ENCODE data around the gene ACTRT2. TPM values are rescaled to one million over a fixed set of nuclear protein-coding genes. Genes with fewer than 3 reads are reported as not detected.

ACTRT2 gene
- total RNA-seq, 1 donor from 2014 or later, result not detected

- intact Hi-C loops (cut with micrococcal nuclease), result no loop called here
- Histone ChIP-seq H3K4me1 (no peaks in the 10 kb centered on the region), H3K9me3 (replicated peaks) (peaks cover 3% of the 10 kb centered on the region), H3K4me3 (no peak overlapping the region), H3K27me3 (ENCODE audit: low read depth) (peaks cover 50% of the 10 kb centered on the region), H3K27ac (replicated peaks) (no peak overlapping the region), H3K36me3 (no peaks in the 10 kb centered on the region)
- no peak for TF ChIP-seq CTCF (IDR thresholded peaks at IDR 0.05; ENCODE audit: borderline replicate concordance)
- DNase-seq, result no peak
These were observed 28.6 kb downstream of the ACTRT2 start for GRCh38 chr1:3049905-3050304.

- intact Hi-C loops (cut with micrococcal nuclease), result no loop called here
- no peaks in the 10 kb centered on the region for H3K4me1 ChIP-seq
- H3K9me3 ChIP-seq (replicated peaks), result peaks cover 3% of the 10 kb centered on the region
- DNase-seq, result no peak
- peaks cover 43% of the 10 kb centered on the region for H3K27me3 ChIP-seq (ENCODE audit: low read depth)
- no peak for TF ChIP-seq CTCF (IDR thresholded peaks at IDR 0.05; ENCODE audit: borderline replicate concordance)
- no peak overlapping the region for H3K4me3 ChIP-seq
- H3K27ac ChIP-seq (replicated peaks), result no peak overlapping the region
- no peaks in the 10 kb centered on the region for H3K36me3 ChIP-seq
These were observed 29.3 kb downstream of the ACTRT2 start for GRCh38 chr1:3050603-3051002.

- H3K4me1 ChIP-seq, result no peaks in the 10 kb centered on the region
- H3K9me3 ChIP-seq (replicated peaks), result peaks cover 3% of the 10 kb centered on the region
- no peak overlapping the region for H3K27ac ChIP-seq (replicated peaks)
- no peak for TF ChIP-seq CTCF (IDR thresholded peaks at IDR 0.05; ENCODE audit: borderline replicate concordance)
- no peak for DNase-seq
- intact Hi-C loops (cut with micrococcal nuclease), result no loop called here
- no peaks in the 10 kb centered on the region for H3K36me3 ChIP-seq
- H3K27me3 ChIP-seq (ENCODE audit: low read depth), result peaks cover 37% of the 10 kb centered on the region
- H3K4me3 ChIP-seq, result no peak overlapping the region
These were observed 30.3 kb downstream of the ACTRT2 start for GRCh38 chr1:3051270-3052268.

- TF ChIP-seq CTCF (IDR thresholded peaks at IDR 0.05; ENCODE audit: borderline replicate concordance), result no peak
- Histone ChIP-seq H3K27ac (replicated peaks) (no peak overlapping the region), H3K4me1 (no peaks in the 10 kb centered on the region), H3K27me3 (ENCODE audit: low read depth) (peaks cover 37% of the 10 kb centered on the region), H3K36me3 (no peaks in the 10 kb centered on the region), H3K9me3 (replicated peaks) (peaks cover 3% of the 10 kb centered on the region), H3K4me3 (no peak overlapping the region)
- DNase-seq, result no peak
- intact Hi-C loops (cut with micrococcal nuclease), result no loop called here
These were observed 31.2 kb downstream of the ACTRT2 start for GRCh38 chr1:3052501-3052900.

DNA sequence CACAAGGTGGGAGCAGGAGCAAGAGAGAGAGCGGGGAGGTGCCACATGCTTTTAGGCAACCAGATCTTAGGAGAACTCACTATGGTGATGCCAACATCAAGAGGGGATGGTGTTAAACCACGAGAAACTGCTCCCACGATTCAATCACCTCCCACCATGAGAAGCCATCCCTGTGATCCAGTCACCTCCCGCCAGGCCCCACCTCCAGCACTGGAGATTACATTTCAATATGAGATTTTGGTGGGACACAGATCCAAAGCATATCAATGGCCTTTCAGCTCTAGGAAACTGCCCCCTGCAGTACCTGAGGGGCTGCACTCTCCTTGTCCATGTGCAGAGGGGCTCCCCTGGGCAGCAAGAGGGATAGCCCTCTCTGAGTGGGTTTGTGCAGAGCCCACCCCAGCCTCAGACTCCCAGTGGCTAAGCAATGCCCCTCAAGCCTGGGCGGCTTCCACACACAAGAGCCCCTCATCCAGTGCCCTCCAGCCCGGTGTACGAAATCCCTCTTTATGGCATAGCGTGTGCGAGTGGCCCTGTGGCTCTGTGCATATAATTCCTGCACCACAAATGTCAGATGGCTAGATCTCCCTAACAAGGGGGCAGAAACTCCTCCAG, 32.2 kb downstream of the ACTRT2 start:
- H3K4me1 ChIP-seq, result no peaks in the 10 kb centered on the region
- no peak for TF ChIP-seq CTCF (IDR thresholded peaks at IDR 0.05; ENCODE audit: borderline replicate concordance)
- H3K4me3 ChIP-seq, result no peak overlapping the region
- H3K27me3 ChIP-seq (ENCODE audit: low read depth), result peaks cover 37% of the 10 kb centered on the region
- H3K9me3 ChIP-seq (replicated peaks), result peaks cover 2% of the 10 kb centered on the region
- DNase-seq, result no peak
- H3K27ac ChIP-seq (replicated peaks), result no peak overlapping the region
- no peaks in the 10 kb centered on the region for H3K36me3 ChIP-seq
- intact Hi-C loops (cut with micrococcal nuclease), result no loop called here

Data from left ventricle myocardium inferior (tissue), 1 donor.